ENCODE measurements around the gene NKX2-3.

DNA sequence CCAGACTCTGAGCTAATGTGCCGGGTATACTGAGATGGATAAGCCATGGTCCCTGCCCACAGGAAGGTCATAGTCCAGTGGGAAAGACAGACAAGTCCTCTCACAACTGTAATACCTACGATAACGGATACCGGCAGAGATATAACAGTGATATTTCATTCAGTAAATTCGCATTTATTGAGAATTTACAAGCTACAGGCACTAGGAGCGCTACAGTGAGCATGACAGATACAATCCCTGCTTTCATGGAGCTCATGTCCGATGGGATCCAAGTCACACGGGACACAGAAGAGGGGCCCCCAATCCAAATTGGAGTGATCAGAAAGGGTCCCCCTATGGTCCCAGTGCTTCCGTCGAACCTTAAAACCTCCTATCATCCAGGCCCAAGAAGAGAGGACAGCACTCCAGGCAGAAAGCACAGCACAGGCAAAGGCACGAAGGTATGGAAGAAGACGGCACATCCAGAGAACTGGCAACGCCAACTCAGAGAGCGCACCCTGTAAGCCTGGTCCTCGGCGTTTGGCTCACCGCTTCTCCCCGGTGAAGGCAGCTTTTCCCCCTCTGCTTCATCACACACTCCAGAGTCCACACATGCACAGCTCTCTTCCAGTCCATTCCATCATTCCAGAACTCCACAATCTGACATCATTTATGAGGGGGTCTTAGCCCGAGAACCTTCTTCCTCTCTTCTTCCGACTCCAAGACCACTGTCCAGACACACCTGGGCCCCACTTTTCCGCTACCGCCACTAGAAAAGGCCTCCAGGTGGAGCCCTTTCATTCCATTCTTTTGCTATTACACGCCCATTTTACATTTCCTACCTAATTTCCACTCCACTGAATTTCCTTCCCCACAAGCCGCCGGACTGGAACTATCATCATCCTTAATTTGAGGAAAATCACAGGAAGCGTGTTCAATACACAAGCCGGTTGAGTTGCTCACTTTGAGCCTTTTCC, 47.8 kb upstream of the NKX2-3 start:
- TF ChIP-seq POLR2A (IDR thresholded peaks at IDR 0.05) (no peak), POLR2AphosphoS5 (IDR thresholded peaks at IDR 0.05) (no peak), EP300 (IDR thresholded peaks at IDR 0.05) (no peak)
- TF ChIP-seq, protein P1, sequence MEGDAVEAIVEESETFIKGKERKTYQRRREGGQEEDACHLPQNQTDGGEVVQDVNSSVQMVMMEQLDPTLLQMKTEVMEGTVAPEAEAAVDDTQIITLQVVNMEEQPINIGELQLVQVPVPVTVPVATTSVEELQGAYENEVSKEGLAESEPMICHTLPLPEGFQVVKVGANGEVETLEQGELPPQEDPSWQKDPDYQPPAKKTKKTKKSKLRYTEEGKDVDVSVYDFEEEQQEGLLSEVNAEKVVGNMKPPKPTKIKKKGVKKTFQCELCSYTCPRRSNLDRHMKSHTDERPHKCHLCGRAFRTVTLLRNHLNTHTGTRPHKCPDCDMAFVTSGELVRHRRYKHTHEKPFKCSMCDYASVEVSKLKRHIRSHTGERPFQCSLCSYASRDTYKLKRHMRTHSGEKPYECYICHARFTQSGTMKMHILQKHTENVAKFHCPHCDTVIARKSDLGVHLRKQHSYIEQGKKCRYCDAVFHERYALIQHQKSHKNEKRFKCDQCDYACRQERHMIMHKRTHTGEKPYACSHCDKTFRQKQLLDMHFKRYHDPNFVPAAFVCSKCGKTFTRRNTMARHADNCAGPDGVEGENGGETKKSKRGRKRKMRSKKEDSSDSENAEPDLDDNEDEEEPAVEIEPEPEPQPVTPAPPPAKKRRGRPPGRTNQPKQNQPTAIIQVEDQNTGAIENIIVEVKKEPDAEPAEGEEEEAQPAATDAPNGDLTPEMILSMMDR (IDR thresholded peaks at IDR 0.05), result peak in 1 of 7 experiments; percentile 14

All from stomach (tissue), 4 donors.